ENCODE results near the gene IQSEC3. TPM values are rescaled to one million over a fixed set of nuclear protein-coding genes. Genes with fewer than 3 reads are reported as not detected.

Gene IQSEC3
- total RNA-seq, 1 experiment from 2014 or later, result 0.55 TPM

DNA sequence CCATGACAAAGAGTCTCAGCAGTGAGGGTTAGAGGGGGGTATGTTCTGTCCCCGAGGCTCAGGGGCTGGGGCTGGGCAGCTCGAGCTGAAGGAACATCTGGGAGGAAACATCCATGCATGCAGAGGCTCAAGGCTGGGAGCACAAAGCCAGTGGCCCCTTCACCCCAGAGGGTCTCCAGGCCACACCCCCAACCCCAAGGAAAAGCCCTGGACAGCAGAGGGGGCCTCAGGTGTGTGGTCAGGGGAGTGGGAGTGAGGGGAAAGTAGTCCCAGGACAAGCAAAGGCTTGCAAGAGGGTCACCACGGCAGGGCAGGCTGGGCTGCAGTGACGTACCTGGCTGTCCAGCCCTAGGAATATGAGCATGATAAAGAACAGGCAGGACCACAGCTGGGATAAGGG is 129.9 kb downstream of the IQSEC3 start:
- Histone ChIP-seq H2BK120ac (ENCODE audit: low read depth, low read length, poor library complexity, severe bottlenecking) (no peak overlapping the region), H4K91ac (ENCODE audit: insufficient read length, low read depth, low read length) (no peak overlapping the region), H3K9me3 (ENCODE audit: control insufficient read depth, low read depth, low read length) (no peaks in the 10 kb centered on the region), H3K23ac (ENCODE audit: insufficient read length, low read depth, low read length) (no peak overlapping the region), H3T11ph (ENCODE audit: low read length) (no peak overlapping the region), H3K79me1 (ENCODE audit: insufficient read depth, low read depth, low read length, poor library complexity, severe bottlenecking) (no peaks in the 10 kb centered on the region), H4K20me1 (ENCODE audit: control insufficient read depth, insufficient read depth, insufficient read length) (no peaks in the 10 kb centered on the region), H2BK12ac (ENCODE audit: insufficient read length, low read depth, low read length) (no peak overlapping the region), H3K23me2 (ENCODE audit: insufficient read length, low read depth, low read length, poor library complexity, severe bottlenecking) (no peaks in the 10 kb centered on the region), H3K14ac (ENCODE audit: insufficient read depth, low read length) (no peak overlapping the region), H3K56ac (ENCODE audit: insufficient read length, low read depth, low read length) (no peak overlapping the region), H2BK20ac (ENCODE audit: low read depth, low read length, poor library complexity, severe bottlenecking) (no peak overlapping the region), H3K79me2 (ENCODE audit: insufficient read depth, low read length) (no peaks in the 10 kb centered on the region), H2BK15ac (ENCODE audit: low read depth, low read length) (no peak overlapping the region), H3K18ac (ENCODE audit: insufficient read length, low read depth, low read length) (no peak overlapping the region), H2AK5ac (ENCODE audit: insufficient read length, low read length) (no peak overlapping the region), H4K5ac (ENCODE audit: insufficient read length, low read depth, low read length) (no peak overlapping the region), H2AFZ (ENCODE audit: low read length) (no peak overlapping the region), H3K27ac (ENCODE audit: insufficient read length, low read depth, low read length) (no peak overlapping the region), H3K9ac (ENCODE audit: extremely low read depth, insufficient read length, low read length) (no peak overlapping the region), H3K4me2 (ENCODE audit: insufficient read depth, insufficient read length, low read length) (no peak overlapping the region), H3K27me3 (ENCODE audit: insufficient read depth, low read length) (no peaks in the 10 kb centered on the region; the same call in 1 of the 2 replicates), H3K4me1 (ENCODE audit: insufficient read depth, low read length) (no peaks in the 10 kb centered on the region), H4K8ac (replicated peaks; ENCODE audit: insufficient read length, low read depth, low read length) (no peak overlapping the region), H2BK5ac (ENCODE audit: insufficient read length, low read length) (no peak overlapping the region), H3K4ac (ENCODE audit: low read depth, low read length) (no peak overlapping the region)
- H3K27ac Mint-ChIP-seq, result peak overlapping the region in 1 of 3 experiments; percentile 66; a peak in 1 of 7 replicates
- peaks cover 0 to 6% of the 10 kb centered on the region in 2 experiments; a peak in 3 of 5 replicates for H3K9me3 Mint-ChIP-seq
- H3K36me3 Mint-ChIP-seq (ENCODE audit: insufficient read depth in 1 of 3, low read depth in 3 of 3), result no peaks in the 10 kb centered on the region
- no peak for TF ChIP-seq CTCF (conservative IDR thresholded peaks at IDR 0.05)
- no peak overlapping the region for H3K4me3 Mint-ChIP-seq
- DNase-seq, result no peak
- WGBS (ENCODE audit: extremely low coverage, insufficient read length, low lambda C conversion rate), result no CpG with 5 or more reads among the region's 4 CpGs
- peaks cover 6 to 16% of the 10 kb centered on the region in 2 experiments for H3K4me1 Mint-ChIP-seq
- H3K27me3 Mint-ChIP-seq (ENCODE audit: low read depth), result peaks cover 84% of the 10 kb centered on the region

All from H9 (cell line).